ENCODE measurements around the gene RNF121.

The RNF121 gene

GRCh38 chr11:71935338-71935925 lies 6.6 kb downstream of the RNF121 start:
- DNase-seq, result no peak

- no peak for DNase-seq
These were observed 8.0 kb downstream of the RNF121 start for GRCh38 chr11:71936825-71937224.

DNA sequence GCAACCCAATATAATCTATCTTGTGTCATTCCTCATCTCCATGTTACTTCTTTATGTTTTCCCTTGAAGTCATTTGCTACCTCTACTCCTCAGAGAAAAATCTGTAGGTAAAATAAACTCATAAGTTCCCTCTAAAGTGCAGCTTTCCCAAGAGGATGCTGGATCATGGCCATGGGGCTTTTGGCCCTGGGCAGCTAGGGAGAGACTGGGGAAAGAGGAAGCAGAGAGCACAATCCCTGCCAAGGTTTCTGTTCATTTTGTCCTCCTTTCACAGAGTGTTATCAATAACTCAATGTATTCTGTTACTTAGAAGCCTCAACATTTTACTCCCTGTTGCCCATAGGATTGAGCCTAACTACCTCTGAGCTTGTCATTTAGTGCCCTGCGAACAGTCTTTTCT lies 9.0 kb downstream of the RNF121 start:
- no peak for DNase-seq

- DNase-seq, result no peak
These were observed 11.8 kb downstream of the RNF121 start for GRCh38 chr11:71940561-71941219.

DNA sequence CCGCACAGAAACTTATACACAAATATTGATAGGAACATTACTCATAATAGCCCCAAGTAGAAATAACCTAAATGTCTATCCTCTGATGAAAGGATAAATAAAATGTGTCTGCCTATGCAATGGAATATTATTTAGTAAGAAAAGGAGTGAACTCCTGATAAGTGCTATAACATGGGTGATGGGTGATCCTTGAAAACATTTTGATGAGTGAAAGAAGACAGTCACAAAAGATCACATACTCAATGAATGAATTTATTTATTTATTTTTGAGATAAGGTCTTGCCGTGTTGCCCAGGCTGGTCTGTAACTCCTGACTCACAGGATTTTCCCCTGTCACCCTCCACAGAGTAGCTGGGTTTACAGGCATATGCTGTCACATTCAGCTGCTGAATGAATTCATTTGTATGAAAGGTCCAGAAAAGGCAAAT lies 17.3 kb downstream of the RNF121 start:
- DNase-seq, result peak; percentile 26

- no peak for DNase-seq
These were observed 18.7 kb downstream of the RNF121 start for GRCh38 chr11:71947498-71947897.

- no peak for DNase-seq
These were observed 19.6 kb downstream of the RNF121 start for GRCh38 chr11:71948314-71949027.

DNA sequence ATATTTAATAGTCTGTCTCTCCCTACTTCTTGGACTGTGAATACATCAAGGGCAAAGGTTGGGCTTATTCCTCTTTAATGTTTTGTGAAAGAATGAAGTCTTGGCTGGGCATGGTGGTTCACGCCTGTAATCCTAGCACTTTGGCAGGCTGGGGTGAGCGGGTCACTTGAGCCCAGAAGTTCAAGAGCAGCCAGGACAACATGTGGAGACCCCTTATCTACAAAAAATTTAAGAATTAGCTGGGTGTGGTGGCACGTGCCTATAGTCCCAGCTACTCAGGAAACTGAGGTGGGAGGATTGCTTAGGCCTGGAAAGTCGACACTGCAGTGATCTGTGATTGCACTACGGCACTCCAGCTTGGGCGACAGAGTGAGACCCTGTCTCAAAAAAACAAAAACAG lies 20.2 kb downstream of the RNF121 start:
- no peak for DNase-seq

DNA sequence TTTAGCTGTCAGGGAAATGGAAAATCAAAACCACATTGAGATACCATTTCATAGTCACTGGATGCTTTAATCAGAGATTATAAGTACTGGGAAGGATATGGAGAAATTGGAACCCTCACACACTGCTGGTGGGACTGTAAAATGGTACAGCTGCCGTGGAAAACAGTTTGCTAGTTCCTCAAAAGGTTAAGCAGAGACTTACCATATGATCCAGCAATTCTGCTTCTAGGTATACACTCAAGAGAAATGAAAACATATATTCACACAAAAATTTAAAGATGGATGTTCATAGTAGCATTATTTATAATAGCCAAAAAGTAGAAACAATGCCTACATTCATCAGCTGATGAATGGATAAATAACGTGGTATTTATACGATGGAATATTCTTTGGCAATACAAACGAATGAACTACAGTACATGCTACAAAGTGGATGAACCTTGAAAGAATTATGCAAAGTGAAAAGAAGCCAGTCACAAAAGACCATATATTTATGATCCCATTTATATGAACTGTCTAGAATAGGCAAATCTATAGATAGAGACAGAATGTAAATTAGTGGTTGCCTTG lies 23.0 kb downstream of the RNF121 start:
- DNase-seq, result no peak

DNA sequence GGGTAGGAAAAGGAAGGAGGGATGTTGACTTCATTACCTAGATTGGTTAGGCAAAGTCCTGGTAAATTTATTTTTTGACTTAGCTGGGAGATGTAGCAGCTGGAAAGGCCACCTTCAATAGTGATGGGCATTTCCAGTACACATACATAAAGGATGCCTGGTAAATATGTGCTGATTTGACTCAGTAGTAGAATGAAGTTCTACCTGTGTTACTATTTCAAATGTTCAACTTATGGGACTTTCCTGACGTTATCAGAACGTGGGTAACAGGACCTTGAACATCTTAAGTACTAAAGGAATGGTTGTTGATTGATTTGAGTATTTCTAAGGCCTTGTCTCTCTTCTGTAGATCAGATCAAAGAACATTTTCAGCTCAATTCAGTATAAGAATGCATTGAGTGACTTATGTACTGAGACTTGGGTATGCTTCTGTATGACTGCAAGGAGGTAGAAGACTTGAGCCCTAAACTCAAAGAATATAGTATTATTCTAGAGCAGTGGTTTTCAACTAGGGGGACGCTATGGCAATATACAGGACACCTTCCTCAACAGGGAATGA lies 27.1 kb downstream of the RNF121 start:
- DNase-seq, result no peak

DNA sequence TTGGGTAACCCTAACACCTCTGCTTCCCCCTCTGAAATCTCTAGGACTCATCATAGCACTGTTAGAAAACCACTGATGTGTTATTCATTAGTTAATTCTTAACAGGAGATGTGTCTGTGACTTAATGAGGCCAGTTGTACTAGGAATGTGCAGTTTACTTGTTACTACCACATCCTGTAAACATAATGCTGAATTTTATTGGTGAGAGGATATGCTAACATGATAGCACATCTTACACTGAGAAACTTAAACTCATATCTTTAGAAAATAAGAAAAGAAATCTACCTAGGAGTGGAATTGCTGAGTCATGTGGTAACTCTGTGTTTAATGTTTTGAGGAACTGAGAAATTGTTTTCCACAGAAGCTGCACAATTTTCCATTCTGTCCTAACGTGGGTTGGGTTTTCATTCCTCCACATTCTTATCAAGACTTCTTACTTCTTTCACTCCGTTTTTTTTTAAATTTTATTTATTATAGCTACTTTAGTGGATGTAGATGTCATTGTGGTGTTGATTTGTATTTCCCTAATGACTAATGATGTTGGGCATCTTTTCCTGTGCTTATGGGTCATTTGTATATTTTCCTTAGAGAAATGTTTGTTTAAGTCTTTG lies 33.7 kb downstream of the RNF121 start:
- no peak for DNase-seq

DNA sequence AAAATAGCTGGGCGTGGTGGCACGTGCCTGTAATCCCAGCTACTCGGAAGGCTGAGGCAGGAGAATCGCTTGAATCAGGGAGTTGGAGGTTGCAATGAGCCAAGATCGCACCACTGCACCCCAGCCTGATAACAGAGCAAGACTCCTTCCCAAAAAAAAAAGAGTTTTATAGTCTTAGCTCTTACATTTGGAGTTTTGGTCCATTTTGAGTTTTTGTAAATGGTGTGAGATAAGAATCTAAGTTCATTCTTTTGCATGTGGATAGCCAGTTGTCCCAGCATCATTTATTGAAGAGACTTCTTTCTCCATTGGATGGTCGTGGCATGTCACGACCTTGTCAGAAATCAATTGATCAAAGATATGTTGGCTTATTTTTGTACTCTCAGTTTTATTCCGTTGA lies 34.6 kb downstream of the RNF121 start:
- DNase-seq, result no peak

DNA sequence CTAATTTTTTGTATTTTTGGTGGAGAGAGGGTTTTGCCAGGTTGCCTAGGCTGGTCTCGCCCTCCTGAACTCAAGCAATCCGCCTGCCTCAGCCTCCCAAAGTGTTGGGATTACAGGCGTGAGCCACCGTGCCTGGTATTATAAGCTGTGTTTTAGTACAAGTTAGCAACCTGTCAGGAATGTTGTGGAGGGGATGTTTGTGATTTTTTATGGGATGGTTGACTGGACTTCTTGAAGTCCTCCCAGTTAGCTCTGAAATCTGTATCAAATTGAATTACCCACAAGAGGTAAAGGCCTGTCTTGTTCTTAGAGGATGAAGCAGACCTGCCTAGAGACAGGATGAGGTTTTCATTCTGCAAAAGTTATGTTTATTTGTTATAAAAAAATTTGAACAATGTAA lies 35.8 kb downstream of the RNF121 start:
- DNase-seq, result no peak

- no peak for DNase-seq
These were observed 42.8 kb downstream of the RNF121 start for GRCh38 chr11:71971680-71972079.

GRCh38 chr11:71976551-71976950 lies 47.7 kb downstream of the RNF121 start:
- no peak for DNase-seq

GRCh38 chr11:71977090-71977489 lies 48.2 kb downstream of the RNF121 start:
- no peak for DNase-seq

DNA sequence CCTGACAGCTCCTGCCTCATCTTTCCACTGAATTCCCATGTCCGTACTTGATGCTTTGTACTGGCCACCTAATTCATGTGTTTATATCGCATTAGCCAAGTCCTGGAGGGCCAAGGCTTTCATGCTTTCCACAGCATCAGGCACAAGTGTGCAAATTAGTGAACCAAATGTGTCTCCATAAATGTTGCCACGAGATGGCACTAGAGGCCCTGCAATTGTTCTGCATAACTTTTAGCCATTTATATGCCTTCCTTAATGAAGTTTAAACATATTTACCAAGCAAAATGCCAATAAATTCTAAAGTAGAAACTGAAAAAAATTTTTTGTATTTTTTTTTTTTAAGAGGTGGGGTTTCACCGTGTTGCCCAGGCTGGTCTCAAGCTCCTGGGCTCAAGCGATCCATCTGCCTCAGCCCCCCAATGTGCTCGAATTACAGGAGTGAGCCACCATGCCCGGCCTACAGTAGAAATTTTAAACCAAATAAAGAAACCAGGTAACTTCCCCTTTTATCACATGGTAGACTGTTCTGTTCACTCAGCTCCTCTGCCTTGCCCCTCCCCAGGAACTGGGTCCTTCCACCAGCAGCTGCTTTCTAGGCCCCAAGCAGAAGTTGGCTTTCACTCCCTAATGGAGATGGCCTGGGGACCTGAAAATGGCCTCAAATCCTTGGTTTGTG lies 49.0 kb downstream of the RNF121 start:
- DNase-seq, result no peak

- DNase-seq, result no peak
These were observed 50.2 kb downstream of the RNF121 start for GRCh38 chr11:71979094-71979493.

GRCh38 chr11:71979602-71980001 lies 50.8 kb downstream of the RNF121 start:
- DNase-seq, result no peak

DNA sequence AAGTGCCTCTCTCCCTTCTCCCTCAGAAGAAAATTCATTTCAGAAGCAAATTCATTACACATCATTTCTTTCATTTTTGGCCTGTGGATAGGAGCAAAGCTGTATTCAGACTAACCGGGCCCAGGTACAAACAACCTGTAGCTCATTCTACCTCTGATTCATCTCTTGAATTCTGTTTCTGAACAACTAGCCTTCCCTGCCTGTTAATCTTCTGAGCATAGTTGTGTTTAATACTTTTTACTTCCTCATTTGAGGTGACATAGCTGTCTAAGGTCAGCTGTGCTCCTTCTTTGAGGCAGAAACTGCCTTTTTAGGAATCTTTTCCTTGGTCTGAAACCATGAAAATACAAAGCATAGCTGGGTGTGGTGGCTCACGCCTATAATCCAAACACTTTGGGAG lies 57.3 kb downstream of the RNF121 start:
- DNase-seq, result no peak

- no peak for DNase-seq
These were observed 58.7 kb downstream of the RNF121 start for GRCh38 chr11:71987521-71987920.

DNA sequence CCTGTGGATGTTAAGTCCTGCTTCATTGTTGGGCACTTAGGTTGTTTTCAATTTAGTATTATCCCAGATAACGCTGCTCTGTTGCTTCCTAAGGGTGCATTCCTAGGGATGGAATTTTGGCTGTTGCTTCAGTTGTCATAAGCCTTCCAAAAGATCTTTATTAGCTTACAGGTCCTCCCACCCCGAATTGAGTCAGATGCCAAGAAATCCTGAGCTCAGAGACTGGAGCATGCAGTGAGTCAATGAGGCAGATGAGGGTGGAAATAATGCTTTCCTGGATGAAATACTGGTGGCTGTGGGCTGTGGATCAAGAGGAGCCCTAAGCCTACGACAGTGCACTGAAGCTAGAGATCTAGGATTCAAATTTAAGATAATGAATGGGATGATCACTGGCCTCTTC lies 59.2 kb downstream of the RNF121 start:
- DNase-seq, result peak; percentile 39

GRCh38 chr11:71990701-71991100 lies 61.9 kb downstream of the RNF121 start:
- DNase-seq, result no peak
